HUES6 (cell line): Measurements from ENCODE around the gene TSPAN12.

Experiments used
- H3K27ac ChIP-seq: 2 replicates; pipeline ENCODE4 v1.7.0; 2013; ENCODE audit warnings: low read depth, mild to moderate bottlenecking, low read length, inconsistent platforms
- H3K27me3 ChIP-seq: 2 replicates; pipeline ENCODE4 v1.6.1; 2013; ENCODE audit warnings: low read length; ENCODE audit not compliant: control insufficient read depth, insufficient read depth
- H3K36me3 ChIP-seq: 2 replicates; pipeline ENCODE4 v1.6.1; 2013; ENCODE audit warnings: low read length; ENCODE audit not compliant: control insufficient read depth, insufficient read depth
- H3K4me1 ChIP-seq: 2 replicates; pipeline ENCODE4 v1.6.1; 2013; ENCODE audit warnings: low read length; ENCODE audit not compliant: control insufficient read depth, insufficient read depth
- H3K4me3 ChIP-seq: 2 replicates; pipeline ENCODE4 v1.5.1; 2013; ENCODE audit warnings: low read depth, low read length
- H3K9ac ChIP-seq: one replicate; pipeline ENCODE4 v1.6.1; 2013; ENCODE audit warnings: mild to moderate bottlenecking, low read length
- H3K9me3 ChIP-seq: 2 replicates; pipeline ENCODE4 v1.6.1; 2013; ENCODE audit warnings: low read depth, low read length; ENCODE audit not compliant: control insufficient read depth, insufficient read depth

TSPAN12 gene

GRCh38 chr7:120865191-120865981, 7.4 kb upstream of the TSPAN12 start:
- Histone ChIP-seq H3K4me1 (no peaks in the 10 kb centered on the region), H3K4me3 (no peak overlapping the region), H3K27me3 (no peaks in the 10 kb centered on the region), H3K27ac (no peak overlapping the region), H3K9ac (no peak overlapping the region), H3K9me3 (no peaks in the 10 kb centered on the region), H3K36me3 (no peaks in the 10 kb centered on the region)

- H3K9ac ChIP-seq: no peak overlapping the region
- H3K36me3 ChIP-seq: no peaks in the 10 kb centered on the region
- no peaks in the 10 kb centered on the region for H3K9me3 ChIP-seq
- no peak overlapping the region for H3K27ac ChIP-seq
- H3K4me3 ChIP-seq: no peak overlapping the region
- H3K27me3 ChIP-seq: no peaks in the 10 kb centered on the region
- no peaks in the 10 kb centered on the region for H3K4me1 ChIP-seq
These were observed 6.4 kb upstream of the TSPAN12 start for GRCh38 chr7:120864141-120864900.

GRCh38 chr7:120862987-120863590, 5.1 kb upstream of the TSPAN12 start:
- no peaks in the 10 kb centered on the region for H3K4me1 ChIP-seq
- no peaks in the 10 kb centered on the region for H3K27me3 ChIP-seq
- H3K9ac ChIP-seq: no peak overlapping the region
- H3K4me3 ChIP-seq: no peak overlapping the region
- no peak overlapping the region for H3K27ac ChIP-seq
- H3K36me3 ChIP-seq: no peaks in the 10 kb centered on the region
- no peaks in the 10 kb centered on the region for H3K9me3 ChIP-seq

- Histone ChIP-seq H3K4me1 (0 out of 2 replicates have a peak, but pooled peaks cover 6% of the 10 kb centered on the region), H3K27ac (no peak overlapping the region), H3K36me3 (no peaks in the 10 kb centered on the region; the same call in 1 of the 2 replicates), H3K9me3 (no peaks in the 10 kb centered on the region), H3K4me3 (no peak overlapping the region), H3K9ac (no peak overlapping the region), H3K27me3 (no peaks in the 10 kb centered on the region)
These were observed 2.2 kb upstream of the TSPAN12 start for GRCh38 chr7:120860156-120860555.

GRCh38 chr7:120859459-120859858, 1.5 kb upstream of the TSPAN12 start:
- Histone ChIP-seq H3K4me1 (0 out of 2 replicates have a peak, but pooled peaks cover 6% of the 10 kb centered on the region), H3K9ac (no peak overlapping the region), H3K4me3 (no peak overlapping the region), H3K27me3 (no peaks in the 10 kb centered on the region), H3K9me3 (no peaks in the 10 kb centered on the region), H3K27ac (no peak overlapping the region), H3K36me3 (no peaks in the 10 kb centered on the region; the same call in 1 of the 2 replicates)

GRCh38 chr7:120856621-120857352, 1.2 kb downstream of the TSPAN12 start:
- Histone ChIP-seq H3K9me3 (no peaks in the 10 kb centered on the region), H3K36me3 (no peaks in the 10 kb centered on the region; the same call in 1 of the 2 replicates), H3K4me3 (peak overlapping the region; percentile 70), H3K27me3 (no peaks in the 10 kb centered on the region), H3K27ac (no peak overlapping the region), H3K9ac (peak overlapping the region; percentile 14), H3K4me1 (peaks cover 6% of the 10 kb centered on the region; the same call in 1 of the 2 replicates)

- Histone ChIP-seq H3K9ac (no peak overlapping the region), H3K4me3 (peak overlapping the region; percentile 70), H3K27me3 (no peaks in the 10 kb centered on the region), H3K9me3 (no peaks in the 10 kb centered on the region), H3K36me3 (no peaks in the 10 kb centered on the region; the same call in 1 of the 2 replicates), H3K4me1 (peaks cover 6% of the 10 kb centered on the region; the same call in 1 of the 2 replicates), H3K27ac (no peak overlapping the region)
These were observed 1.7 kb downstream of the TSPAN12 start for GRCh38 chr7:120856198-120856597.

- H3K27ac ChIP-seq: no peak overlapping the region
These were observed 5.2 kb downstream of the TSPAN12 start for GRCh38 chr7:120852700-120853099.

GRCh38 chr7:120843109-120843508, 14.8 kb downstream of the TSPAN12 start:
- Histone ChIP-seq H3K27me3 (no peaks in the 10 kb centered on the region), H3K9ac (no peak overlapping the region), H3K4me3 (no peak overlapping the region), H3K4me1 (peaks cover 20% of the 10 kb centered on the region), H3K36me3 (peaks cover 5% of the 10 kb centered on the region; the same call in 1 of the 2 replicates), H3K27ac (no peak overlapping the region), H3K9me3 (peaks cover 13% of the 10 kb centered on the region)

More at GRCh38 chr7:120852700-120853099, 5.2 kb downstream of the TSPAN12 start:
- H3K27me3 ChIP-seq: no peaks in the 10 kb centered on the region
- H3K4me1 ChIP-seq: peaks cover 6% of the 10 kb centered on the region; the same call in 1 of the 2 replicates
- no peaks in the 10 kb centered on the region; the same call in 1 of the 2 replicates for H3K36me3 ChIP-seq
- no peak overlapping the region for H3K9ac ChIP-seq
- no peak overlapping the region for H3K4me3 ChIP-seq
- H3K9me3 ChIP-seq: no peaks in the 10 kb centered on the region

GRCh38 chr7:120842121-120842621, 15.8 kb downstream of the TSPAN12 start:
- Histone ChIP-seq H3K9me3 (peaks cover 13% of the 10 kb centered on the region), H3K27me3 (no peaks in the 10 kb centered on the region), H3K27ac (no peak overlapping the region), H3K9ac (no peak overlapping the region), H3K4me1 (peaks cover 26% of the 10 kb centered on the region), H3K36me3 (peaks cover 5% of the 10 kb centered on the region; the same call in 1 of the 2 replicates), H3K4me3 (no peak overlapping the region)
